VCaP (cell line): ENCODE measurements around the gene PRRT1.

Experiments used
- H3K27ac ChIP-seq: fragments of 450-650 bp; 2 replicates; pipeline ENCODE4 v1.5.1; 2017
- CTCF ChIP-seq: fragments of 450-650 bp; conservative IDR thresholded peaks from 2 replicates; pipeline ENCODE4 v1.5.1; 2017; ENCODE audit warnings: mild to moderate bottlenecking, moderate library complexity

PRRT1 gene

DNA sequence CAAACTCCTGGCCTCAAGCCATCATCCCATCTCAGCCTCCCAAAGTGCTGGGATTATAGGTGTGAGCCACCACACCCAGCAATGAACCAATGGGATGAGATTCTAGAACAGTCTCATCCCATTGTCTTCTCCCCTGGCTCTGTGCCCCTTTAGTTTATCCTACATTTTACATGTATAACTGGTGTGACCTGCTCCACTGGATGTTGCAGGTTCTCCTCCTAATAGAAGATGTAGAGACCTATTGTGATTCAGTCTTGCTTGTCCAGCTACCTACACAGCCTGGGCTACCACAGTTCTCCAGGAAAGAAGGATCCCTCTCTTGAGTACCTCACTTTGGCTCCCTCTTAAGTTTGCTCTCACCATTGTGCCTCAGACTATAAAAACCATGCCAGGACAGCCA is 19.6 kb downstream of the PRRT1 start:
- TF ChIP-seq CTCF, result no peak
- H3K27ac ChIP-seq, result no peak overlapping the region

- H3K27ac ChIP-seq, result no peak overlapping the region
- no peak for TF ChIP-seq CTCF
These were observed 20.2 kb downstream of the PRRT1 start for GRCh38 chr6:32131439-32131948.

- H3K27ac ChIP-seq, result peak overlapping the region; percentile 80
- TF ChIP-seq CTCF, result no peak
These were observed 22.2 kb downstream of the PRRT1 start for GRCh38 chr6:32129297-32130088.

GRCh38 chr6:32128751-32129296 is 22.9 kb downstream of the PRRT1 start:
- peak overlapping the region; percentile 80 for H3K27ac ChIP-seq
- TF ChIP-seq CTCF, result no peak

DNA sequence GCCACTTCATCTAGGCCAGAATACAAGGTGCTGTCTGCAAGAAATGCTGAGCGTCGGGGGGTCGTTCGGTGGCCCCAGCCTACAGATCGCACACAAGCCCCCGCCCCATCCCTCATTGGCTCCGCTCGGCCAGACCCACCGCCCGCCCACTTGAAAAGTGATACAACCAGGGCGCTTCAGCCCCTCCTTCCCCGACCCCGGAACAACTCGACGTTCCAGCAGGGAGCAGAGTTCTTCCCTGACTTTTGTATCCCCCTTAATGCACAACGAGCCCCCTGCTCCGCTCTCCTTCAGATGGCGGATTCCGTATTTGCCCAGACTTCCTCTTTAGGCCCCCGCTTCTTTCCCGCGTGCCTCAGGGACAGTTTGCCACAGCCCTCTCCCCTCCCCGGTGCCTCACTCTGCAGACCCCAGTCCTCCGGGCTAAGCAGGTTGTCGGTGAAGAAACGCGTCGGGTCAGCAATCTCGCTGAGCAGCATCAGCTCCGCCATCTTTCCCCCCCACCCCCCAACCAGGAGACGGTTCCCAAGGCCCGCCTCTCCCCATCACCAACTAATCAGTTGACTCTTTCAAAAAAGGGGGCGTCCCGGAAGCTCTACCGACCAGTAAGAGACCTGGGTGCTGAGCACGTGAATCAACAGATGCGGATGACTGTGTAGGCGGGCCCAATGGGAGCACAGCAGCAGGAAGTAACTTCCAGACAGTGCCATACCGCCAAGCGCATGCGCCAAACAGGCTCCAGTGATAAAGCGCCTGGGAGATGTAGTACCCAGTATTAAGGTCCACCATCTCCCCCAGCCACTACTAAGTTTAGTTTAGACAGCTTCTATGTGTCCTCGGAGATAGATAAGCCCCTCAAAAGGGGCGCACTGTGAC is 23.8 kb downstream of the PRRT1 start, which contains the start of gene ATF6B:
ATF6B (minus strand) TSS at position 530 of the 876 bp plus-strand sequence; CDS start at position 491, 39 bp downstream.
- H3K27ac ChIP-seq, result peak within 1 kb of the TSS; percentile 80
- no peak for TF ChIP-seq CTCF

DNA sequence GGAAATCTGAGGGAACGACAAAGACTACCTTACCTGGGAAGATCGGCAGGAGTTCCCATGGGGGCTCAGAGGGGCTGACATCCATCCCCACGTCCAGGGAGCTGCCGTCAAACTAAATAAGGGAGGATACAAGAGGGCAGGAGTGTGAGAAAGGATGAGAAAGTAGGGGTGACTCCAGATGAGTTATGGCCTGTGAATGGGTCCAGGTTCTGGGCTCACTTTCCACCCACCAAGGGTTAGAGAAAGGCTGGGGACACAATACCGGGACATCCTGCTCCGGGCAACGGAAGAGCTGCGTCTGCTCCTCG is 24.4 kb downstream of the PRRT1 start:
- H3K27ac ChIP-seq, result peak overlapping the region; percentile 80
- no peak for TF ChIP-seq CTCF

- no peak for TF ChIP-seq CTCF
- peak overlapping the region; percentile 80; the same call in 1 of the 2 replicates for H3K27ac ChIP-seq
These were observed 24.9 kb downstream of the PRRT1 start for GRCh38 chr6:32126880-32127279.
